IPS-11a (cell line): ENCODE measurements around the gene ADK.
A peak's percentile ranks its signal among the peaks of the same experiment; 100 is the strongest.
"Not testable (repeated sequence)": the region's sequence is repeated elsewhere in the genome, so short reads cannot be mapped to it uniquely, and the experiment has no call there.

Experiments used
- H3K4me3 ChIP-seq: one replicate; pipeline ENCODE4 v1.5.1; 2013; ENCODE audit warnings: low read depth, low read length, control low read depth

The ADK gene

GRCh38 chr10:74150990-74151878 is at the start of gene ADK:
ADK (plus strand) TSS chr10:74151221; CDS start chr10:74151279, 58 bp downstream.
- H3K4me3 ChIP-seq = peak within 1 kb of the TSS; percentile 99

GRCh38 chr10:74103560-74104258 is 47.3 kb upstream of the ADK start:
- no peak overlapping the region for H3K4me3 ChIP-seq

GRCh38 chr10:74104480-74104879 is 46.5 kb upstream of the ADK start:
- no peak overlapping the region for H3K4me3 ChIP-seq

- no peak overlapping the region for H3K4me3 ChIP-seq
Measured at GRCh38 chr10:74104996-74105395, 46.0 kb upstream of the ADK start.

- H3K4me3 ChIP-seq = no peak overlapping the region
Measured at GRCh38 chr10:74107391-74107790, 43.6 kb upstream of the ADK start.

GRCh38 chr10:74109452-74109851 is 41.6 kb upstream of the ADK start:
- H3K4me3 ChIP-seq = no peak overlapping the region

- no peak overlapping the region for H3K4me3 ChIP-seq
Measured at GRCh38 chr10:74110120-74110519, 40.9 kb upstream of the ADK start.

GRCh38 chr10:74111799-74112198 is 39.2 kb upstream of the ADK start:
- no peak overlapping the region for H3K4me3 ChIP-seq

GRCh38 chr10:74113546-74113945 is 37.5 kb upstream of the ADK start:
- H3K4me3 ChIP-seq = no peak overlapping the region

GRCh38 chr10:74114041-74114448 is 37.0 kb upstream of the ADK start:
- H3K4me3 ChIP-seq = no peak overlapping the region

GRCh38 chr10:74117738-74118137 is 33.3 kb upstream of the ADK start:
- no peak overlapping the region for H3K4me3 ChIP-seq

- no peak overlapping the region for H3K4me3 ChIP-seq
Measured at GRCh38 chr10:74118804-74119203, 32.2 kb upstream of the ADK start.

- no peak overlapping the region for H3K4me3 ChIP-seq
Measured at GRCh38 chr10:74120911-74121310, 30.1 kb upstream of the ADK start.

GRCh38 chr10:74121368-74121767 is 29.7 kb upstream of the ADK start:
- H3K4me3 ChIP-seq = no peak overlapping the region

- no peak overlapping the region for H3K4me3 ChIP-seq
Measured at GRCh38 chr10:74122060-74122459, 29.0 kb upstream of the ADK start.

- no peak overlapping the region for H3K4me3 ChIP-seq
Measured at GRCh38 chr10:74123081-74123480, 27.9 kb upstream of the ADK start.

GRCh38 chr10:74133923-74134820 is 16.8 kb upstream of the ADK start:
- H3K4me3 ChIP-seq = no peak overlapping the region

GRCh38 chr10:74135452-74135851 is 15.6 kb upstream of the ADK start:
- H3K4me3 ChIP-seq = no peak overlapping the region

- no peak overlapping the region for H3K4me3 ChIP-seq
Measured at GRCh38 chr10:74137992-74138391, 13.0 kb upstream of the ADK start.

- H3K4me3 ChIP-seq = not testable (repeated sequence)
Measured at GRCh38 chr10:74138596-74138995, 12.4 kb upstream of the ADK start.

GRCh38 chr10:74139981-74140380 is 11.0 kb upstream of the ADK start:
- no peak overlapping the region for H3K4me3 ChIP-seq
